AG04449 (cell line): Measurements from ENCODE around the gene KCNB1.

ENCODE experiments used
- CTCF ChIA-PET: fragments of 350-600 bp; formaldehyde crosslinking; extraction: SDS; loops from one replicate; lab custom pipeline; 2021; ENCODE audit warnings: antibody characterized with exemption; lab: Yijun Ruan, JAX
- POLR2A ChIA-PET: fragments of 400-600, 350-600 bp; formaldehyde crosslinking; extraction: SDS; loops from one replicate; lab custom pipeline; 2020; ENCODE audit warnings: antibody characterized with exemption, inconsistent platforms; lab: Yijun Ruan, JAX
- DNase-seq: peaks from one replicate; pipeline ENCODE4 v3.0.0-alpha.2; 2010; ENCODE audit warnings: low read depth, low spot score
- H3K4me3 ChIP-seq: 2 replicates; pipeline ENCODE4 v1.5.1; 2011; ENCODE audit warnings: low read depth, mild to moderate bottlenecking, control low read depth, low read length
- CTCF ChIP-seq: IDR thresholded peaks from one replicate; pipeline ENCODE4 v1.5.1; 2011; ENCODE audit warnings: mild to moderate bottlenecking, moderate library complexity, low read length, control low read depth, inconsistent platforms; ENCODE audit not compliant: insufficient read depth; ENCODE audit errors: missing control alignments

The KCNB1 gene

GRCh38 chr20:49324306-49324705, 158.2 kb downstream of the KCNB1 start:
- no peak overlapping the region for H3K4me3 ChIP-seq
- TF ChIP-seq CTCF: no peak
- POLR2A ChIA-PET: no interaction called here
- CTCF ChIA-PET: interaction anchor here (0.6 to 10.9 kb wide), 11 partner anchors 8 to 218 kb away, joined by 3 to 191 read pairs (median 5); no protein-coding TSS in a partner anchor
- DNase-seq: no peak

- POLR2A ChIA-PET: no interaction called here
- no peak overlapping the region for H3K4me3 ChIP-seq
- CTCF ChIA-PET: interaction anchor here (0.6 to 10.9 kb wide), 14 partner anchors 9 to 219 kb away, joined by 3 to 191 read pairs (median 4); no protein-coding TSS in a partner anchor
- TF ChIP-seq CTCF: peak; percentile 44
- no peak for DNase-seq
Measured at GRCh38 chr20:49323622-49324238, 158.7 kb downstream of the KCNB1 start.

DNA sequence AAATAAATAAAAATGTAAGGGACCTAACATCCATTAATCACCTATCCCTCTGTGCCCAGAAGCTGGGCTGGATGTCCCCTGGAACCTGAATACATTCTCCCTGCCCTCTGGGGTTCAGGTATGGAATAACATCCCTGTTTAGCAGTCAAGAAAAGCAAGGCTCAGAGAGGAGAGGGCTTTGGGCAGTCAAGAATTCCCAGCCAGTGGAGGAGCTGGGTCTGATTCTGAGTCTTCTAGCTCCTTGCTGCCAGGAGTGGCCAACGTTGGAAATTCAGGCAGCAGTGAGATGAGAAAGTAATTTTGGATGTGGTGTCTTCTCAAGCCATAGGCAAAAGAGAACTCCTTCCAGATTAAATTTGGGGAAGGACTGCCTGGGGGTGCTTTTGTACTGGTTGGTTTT, 162.0 kb downstream of the KCNB1 start:
- POLR2A ChIA-PET: interaction anchor here (1.0 kb wide), 2 partner anchors 42 to 241 kb away, joined by 3 read pairs; partner anchors contain the start of gene ZNFX1
- H3K4me3 ChIP-seq: no peak overlapping the region
- peak; percentile 35 for TF ChIP-seq CTCF
- DNase-seq: no peak
- CTCF ChIA-PET: interaction anchor here (0.7 to 10.9 kb wide), 16 partner anchors 11 to 221 kb away, joined by 3 to 191 read pairs (median 6); no protein-coding TSS in a partner anchor

DNA sequence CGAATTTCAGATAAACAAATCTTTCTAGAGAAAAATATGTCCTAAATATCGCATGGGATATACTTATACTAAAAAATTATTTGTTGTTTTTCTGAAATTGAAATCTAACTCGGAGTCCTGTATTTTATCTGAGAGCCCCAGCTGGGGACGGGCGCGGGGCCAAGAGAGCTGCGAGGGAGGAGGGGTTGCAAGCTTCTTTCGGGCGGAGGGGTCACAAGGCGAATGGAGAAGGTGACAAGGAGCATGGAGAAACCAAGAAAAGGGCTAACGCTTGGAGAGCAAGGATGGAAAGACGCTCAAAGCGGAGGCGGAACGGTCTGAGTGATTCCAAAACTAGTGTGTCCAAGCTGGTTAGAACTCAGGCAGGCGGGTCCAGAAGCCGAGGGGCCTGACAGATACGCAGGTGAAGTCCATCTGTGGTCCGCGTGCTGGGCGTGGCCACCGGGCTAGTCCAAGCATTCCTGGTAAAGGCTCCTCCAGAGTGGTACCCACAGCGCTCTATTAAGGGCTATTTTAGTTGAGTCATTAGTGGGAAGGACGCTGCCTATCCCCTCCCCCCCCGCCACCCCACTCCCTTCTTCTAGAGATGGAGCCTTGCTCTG, 163.2 kb downstream of the KCNB1 start:
- CTCF ChIA-PET: interaction anchor here (1.2 to 10.9 kb wide), 7 partner anchors 9 to 190 kb away, joined by 3 to 191 read pairs (median 10); no protein-coding TSS in a partner anchor

GRCh38 chr20:49318430-49319207, 163.8 kb downstream of the KCNB1 start:
- H3K4me3 ChIP-seq: no peak overlapping the region
- POLR2A ChIA-PET: no interaction called here
- CTCF ChIA-PET: interaction anchor here (1.4 to 10.9 kb wide), 4 partner anchors 8 to 190 kb away, joined by 3 to 191 read pairs (median 8); no protein-coding TSS in a partner anchor
- DNase-seq: no peak
- no peak for TF ChIP-seq CTCF

More for the DNA sequence above, 163.2 kb downstream of the KCNB1 start:
- H3K4me3 ChIP-seq: no peak overlapping the region
- DNase-seq: no peak
- TF ChIP-seq CTCF: no peak
- POLR2A ChIA-PET: no interaction called here

DNA sequence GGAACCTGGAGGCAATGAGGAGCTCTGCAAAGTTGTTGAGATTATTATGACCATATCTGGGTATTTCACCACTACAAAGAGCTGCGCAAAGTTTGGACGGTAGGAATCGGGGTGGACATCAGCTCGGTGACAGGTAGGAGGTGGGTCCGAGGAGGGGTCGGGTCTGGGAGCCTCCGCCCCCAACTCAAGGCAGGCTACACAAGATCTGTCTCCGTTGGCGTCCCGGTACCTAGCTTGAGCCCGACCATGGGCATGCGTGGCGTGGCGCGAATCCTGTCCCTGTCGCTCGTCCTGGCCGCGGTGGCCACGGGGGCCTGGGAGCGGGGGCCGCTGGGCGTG, 164.4 kb downstream of the KCNB1 start:
- CTCF ChIA-PET: interaction anchor here (10.9 kb wide), 1 partner anchor 72 kb away, joined by 191 read pairs; no protein-coding TSS in a partner anchor
- POLR2A ChIA-PET: no interaction called here
- no peak for DNase-seq
- H3K4me3 ChIP-seq: no peak overlapping the region
- TF ChIP-seq CTCF: no peak
